Hepatocyte (in vitro differentiated cells): ENCODE data around the gene C19orf81.
"Not testable (repeated sequence)": the region's sequence is repeated elsewhere in the genome, so short reads cannot be mapped to it uniquely, and the experiment has no call there.

Source experiments
- EZH2 ChIP-seq: fragments of 200-600 bp; sonication (generic); IDR thresholded peaks from 2 replicates; pipeline ENCODE4 v1.6.1; 2016; ENCODE audit warnings: antibody characterized with exemption, mild to moderate bottlenecking, borderline replicate concordance
- TF ChIP-seq, protein P1 (sequence below): fragments of 200-600 bp; sonication (generic); IDR thresholded peaks from 2 replicates; pipeline ENCODE4 v1.5.1; 2016; ENCODE audit warnings: antibody characterized with exemption, mild to moderate bottlenecking; ENCODE audit not compliant: poor library complexity

DNA sequence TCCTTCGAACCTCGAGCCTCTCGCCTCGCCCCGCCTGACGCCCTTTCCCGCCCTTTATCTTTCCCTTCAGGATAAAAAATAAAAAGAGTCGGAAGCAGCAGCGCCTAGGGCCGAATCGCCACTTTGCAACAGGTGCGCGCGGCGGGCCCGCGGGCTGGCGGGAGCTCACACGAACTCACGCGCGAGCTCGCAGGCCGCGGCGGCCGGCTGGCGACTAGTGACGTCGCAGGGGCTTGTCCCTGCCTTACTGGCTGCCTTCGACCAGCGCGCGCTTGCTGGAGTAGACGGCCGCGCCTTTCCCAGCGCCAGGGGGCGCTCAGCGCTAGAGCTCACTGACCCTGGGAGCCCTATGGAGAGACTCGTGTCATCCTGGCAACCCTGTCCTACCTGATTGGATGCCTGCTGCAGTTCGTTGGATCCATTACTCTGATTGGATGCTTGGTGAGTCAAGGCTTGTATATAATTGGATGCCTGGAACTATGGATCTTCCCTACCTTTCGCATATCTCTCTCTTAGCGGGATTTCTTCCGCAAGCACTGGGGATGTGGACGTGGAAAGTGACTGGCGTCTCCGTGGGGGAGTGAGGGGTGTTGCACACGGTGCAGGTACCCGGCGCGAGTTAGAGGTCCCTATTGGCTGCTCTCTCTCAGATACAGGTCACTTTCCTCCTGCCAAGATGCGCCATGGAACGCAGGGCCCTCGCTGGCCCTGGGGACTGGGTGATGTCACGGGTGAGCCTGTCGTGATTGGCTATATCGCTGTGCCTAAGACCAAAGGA lies 43.0 kb upstream of the C19orf81 start:
- TF ChIP-seq, protein P1, sequence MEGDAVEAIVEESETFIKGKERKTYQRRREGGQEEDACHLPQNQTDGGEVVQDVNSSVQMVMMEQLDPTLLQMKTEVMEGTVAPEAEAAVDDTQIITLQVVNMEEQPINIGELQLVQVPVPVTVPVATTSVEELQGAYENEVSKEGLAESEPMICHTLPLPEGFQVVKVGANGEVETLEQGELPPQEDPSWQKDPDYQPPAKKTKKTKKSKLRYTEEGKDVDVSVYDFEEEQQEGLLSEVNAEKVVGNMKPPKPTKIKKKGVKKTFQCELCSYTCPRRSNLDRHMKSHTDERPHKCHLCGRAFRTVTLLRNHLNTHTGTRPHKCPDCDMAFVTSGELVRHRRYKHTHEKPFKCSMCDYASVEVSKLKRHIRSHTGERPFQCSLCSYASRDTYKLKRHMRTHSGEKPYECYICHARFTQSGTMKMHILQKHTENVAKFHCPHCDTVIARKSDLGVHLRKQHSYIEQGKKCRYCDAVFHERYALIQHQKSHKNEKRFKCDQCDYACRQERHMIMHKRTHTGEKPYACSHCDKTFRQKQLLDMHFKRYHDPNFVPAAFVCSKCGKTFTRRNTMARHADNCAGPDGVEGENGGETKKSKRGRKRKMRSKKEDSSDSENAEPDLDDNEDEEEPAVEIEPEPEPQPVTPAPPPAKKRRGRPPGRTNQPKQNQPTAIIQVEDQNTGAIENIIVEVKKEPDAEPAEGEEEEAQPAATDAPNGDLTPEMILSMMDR, result peak; percentile 2
- TF ChIP-seq EZH2, result not testable (repeated sequence)
